HG02623 (cell line): ENCODE data around the gene RTN1.
A peak's percentile ranks its signal among the peaks of the same experiment; 100 is the strongest.
"Not testable (repeated sequence)": the region's sequence is repeated elsewhere in the genome, so short reads cannot be mapped to it uniquely, and the experiment has no call there.

Experiments used
- ATAC-seq: cut with Tn5 transposase; IDR thresholded peaks from one replicate; pipeline ENCODE4 v1.9.1; 2021; ENCODE audit warnings: moderate library complexity; ENCODE audit not compliant: unreplicated experiment

Gene RTN1

GRCh38 chr14:59707778-59708561 is 162.6 kb downstream of the RTN1 start:
- no peak for ATAC-seq

DNA sequence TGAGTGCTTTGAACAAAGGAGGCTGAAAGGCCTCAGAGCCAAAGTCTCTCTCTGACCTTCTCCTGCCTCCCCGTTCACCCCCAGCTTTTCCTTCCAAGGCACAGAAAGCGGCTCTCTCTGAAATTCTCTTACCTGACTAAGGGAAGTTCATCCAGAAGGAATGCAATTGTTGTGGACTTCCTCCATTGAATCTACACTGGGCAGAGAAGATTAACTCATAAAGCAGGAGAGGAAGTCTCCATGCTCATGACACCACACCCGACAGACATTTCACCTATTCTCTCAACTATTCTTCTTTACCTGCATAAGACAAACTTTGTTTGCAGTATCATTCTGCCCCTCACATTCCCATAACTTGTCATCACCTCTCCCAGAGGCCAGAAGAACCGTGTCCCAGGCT is 164.7 kb downstream of the RTN1 start:
- ATAC-seq, result no peak

DNA sequence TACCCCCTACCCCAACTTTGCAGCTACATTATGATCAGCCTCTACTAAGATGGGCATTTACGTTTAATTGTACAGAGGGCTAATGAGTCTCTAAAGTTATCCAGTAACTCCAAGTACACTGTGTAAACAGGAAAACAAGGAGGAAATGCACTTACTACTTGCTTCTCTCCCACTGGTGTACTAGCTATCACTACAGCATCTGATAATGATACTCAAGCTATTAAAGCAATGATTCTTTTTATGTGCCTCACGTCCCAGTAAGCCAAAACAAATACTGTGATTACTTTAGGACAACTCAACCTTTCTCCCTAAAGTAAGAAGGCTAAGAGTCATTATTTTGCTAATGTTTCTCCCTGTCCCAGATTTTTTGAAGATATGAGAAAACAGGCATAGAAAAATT is 165.3 kb downstream of the RTN1 start:
- no peak for ATAC-seq

DNA sequence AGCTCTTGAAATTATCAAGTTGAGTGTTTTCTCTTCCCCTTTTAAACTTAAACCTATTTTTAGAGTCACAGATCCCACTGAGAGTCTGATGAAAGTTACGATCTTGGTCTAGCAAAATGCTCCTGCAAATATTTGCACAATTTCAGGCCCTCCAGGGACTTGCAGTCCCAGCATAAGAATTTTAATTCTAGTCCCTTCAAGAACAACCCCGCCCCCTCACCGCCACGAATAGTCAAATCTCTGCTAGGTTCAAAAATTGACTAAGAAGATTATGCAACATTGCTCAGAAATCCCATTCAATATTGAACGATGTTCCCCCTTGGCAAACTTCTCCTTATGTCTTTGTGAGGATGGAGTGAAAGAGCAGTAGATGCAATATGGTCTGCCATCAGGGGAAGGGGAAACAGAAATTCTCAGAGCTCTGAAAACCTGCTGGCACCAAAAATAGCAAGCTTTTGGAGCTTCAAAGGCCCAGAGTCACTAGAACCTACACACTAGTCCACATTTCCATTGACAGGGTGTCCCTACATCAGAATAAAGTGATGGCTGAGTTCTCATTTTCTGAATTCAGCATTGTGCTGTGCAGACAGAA is 166.4 kb downstream of the RTN1 start:
- ATAC-seq, result no peak

DNA sequence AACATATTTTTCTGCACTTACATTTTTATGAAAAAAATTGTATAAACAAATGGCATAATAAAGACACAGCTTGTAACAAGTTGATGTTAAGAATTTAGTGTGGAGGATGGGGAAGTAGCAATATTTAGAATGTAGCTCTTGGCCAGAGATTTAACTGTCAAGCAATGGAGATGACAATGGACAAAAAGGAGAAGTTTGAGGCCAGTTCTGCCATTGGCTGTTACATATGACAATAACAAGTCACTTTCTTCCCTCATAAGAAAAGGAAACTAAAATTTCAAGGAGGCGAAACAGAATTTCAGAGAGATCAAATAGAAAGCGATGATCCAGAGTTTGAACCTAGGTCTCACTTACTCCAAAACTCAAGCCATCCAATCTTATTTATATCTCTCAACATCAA is 171.1 kb downstream of the RTN1 start:
- ATAC-seq, result no peak

- ATAC-seq, result no peak
Measured at GRCh38 chr14:59698793-59699192, 171.8 kb downstream of the RTN1 start.

- no peak for ATAC-seq
Measured at GRCh38 chr14:59695198-59695597, 175.4 kb downstream of the RTN1 start.

DNA sequence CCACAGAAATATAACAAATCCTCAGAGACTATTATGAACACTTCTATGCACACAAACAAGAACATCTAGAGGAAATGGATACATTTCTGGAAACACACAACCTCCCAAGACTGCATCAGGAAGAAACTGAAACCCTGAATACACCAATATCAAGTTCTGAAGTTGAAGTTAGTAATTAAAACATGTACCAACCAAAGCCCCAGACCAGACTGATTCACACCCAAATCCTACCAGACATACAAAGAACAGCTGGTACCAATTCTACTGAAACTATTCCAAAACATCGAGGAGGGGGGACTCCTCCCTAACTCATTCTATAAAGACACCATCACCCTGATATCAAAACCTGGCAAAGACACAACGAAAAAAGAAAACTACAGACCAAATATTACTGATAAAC is 179.3 kb downstream of the RTN1 start:
- ATAC-seq, result no peak

GRCh38 chr14:59690426-59690825 is 180.2 kb downstream of the RTN1 start:
- no peak for ATAC-seq

DNA sequence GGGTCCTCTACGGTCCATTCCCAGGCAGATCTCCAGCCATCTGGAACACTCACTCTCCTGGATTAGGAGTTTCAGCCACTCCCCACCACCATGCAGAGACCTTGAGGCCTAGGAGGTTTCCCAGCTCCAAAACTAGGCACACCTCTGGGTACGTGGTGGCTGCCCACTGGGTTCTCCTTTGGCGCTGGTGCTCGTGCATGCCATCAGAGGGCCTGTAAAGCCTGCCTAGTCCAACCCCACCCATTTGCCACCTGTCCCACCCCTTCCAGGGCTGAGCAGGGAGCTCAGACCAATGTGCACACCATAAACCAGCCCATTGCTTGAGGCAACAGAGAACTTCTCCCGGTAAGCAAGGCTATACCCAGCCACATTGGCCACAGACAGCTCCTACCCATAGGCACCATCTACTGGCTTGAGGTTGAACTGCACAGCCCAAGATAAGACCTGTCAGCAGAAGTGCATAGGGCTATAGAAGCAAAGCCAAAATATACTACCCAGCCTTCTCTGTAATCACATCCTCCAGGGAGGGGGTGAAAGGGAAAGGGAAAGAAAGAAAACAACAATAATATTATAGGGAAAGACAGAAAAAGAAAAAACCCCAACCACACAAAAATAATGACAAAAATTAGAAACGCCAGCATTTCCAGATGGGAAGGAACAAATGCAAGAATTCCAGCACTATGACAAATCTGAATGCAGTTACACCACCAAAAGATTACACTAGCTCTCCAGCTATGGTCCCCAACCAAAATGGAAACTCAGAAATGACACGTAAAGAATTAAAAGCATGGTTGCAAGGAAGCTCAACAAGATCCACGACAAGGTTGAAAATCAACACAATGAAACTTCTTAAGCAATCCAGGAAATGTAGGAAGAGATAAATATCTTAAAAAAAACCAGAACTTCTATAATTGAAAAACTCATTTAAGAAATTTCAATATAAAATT is 182.1 kb downstream of the RTN1 start:
- ATAC-seq, result peak; percentile 98

GRCh38 chr14:59687663-59688062 is 182.9 kb downstream of the RTN1 start:
- ATAC-seq, result no peak

DNA sequence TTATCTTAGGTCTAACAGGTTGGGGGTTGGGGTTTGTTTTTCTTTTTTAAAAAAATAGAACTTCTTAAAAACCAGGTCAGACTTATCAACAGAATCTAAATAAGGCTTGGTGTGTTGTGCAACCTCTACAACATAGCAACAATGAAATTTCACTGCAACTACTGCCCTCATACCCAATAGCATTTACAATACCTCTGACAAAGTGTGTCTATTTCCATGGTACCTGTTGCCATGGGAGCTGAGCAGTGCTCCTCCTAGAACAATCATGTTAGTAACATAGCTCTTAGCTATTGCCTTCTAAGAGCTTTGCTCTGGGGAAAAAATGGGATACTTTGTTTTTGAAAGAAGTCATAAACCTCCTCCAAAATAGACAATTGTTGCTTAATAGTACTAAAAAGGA is 190.7 kb downstream of the RTN1 start:
- no peak for ATAC-seq

DNA sequence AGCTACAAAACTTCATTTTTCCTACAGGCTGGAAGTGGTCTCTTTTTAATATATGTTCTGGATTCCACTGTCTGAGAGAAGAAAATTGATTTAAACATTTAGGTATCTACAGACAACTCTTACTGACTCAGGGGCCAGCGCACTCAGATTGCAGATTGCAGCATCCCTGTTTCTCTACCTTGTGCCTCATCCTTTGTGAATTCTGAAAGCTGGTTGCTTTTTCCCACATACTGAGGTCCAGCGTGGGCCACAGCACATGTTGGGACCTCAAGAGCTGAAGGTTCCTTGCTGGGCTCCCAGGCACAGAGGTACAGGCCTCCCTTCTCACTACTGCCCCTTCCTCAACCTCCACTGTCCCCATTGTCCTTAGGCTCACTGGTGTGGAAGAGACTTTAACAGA is 192.2 kb downstream of the RTN1 start:
- no peak for ATAC-seq

DNA sequence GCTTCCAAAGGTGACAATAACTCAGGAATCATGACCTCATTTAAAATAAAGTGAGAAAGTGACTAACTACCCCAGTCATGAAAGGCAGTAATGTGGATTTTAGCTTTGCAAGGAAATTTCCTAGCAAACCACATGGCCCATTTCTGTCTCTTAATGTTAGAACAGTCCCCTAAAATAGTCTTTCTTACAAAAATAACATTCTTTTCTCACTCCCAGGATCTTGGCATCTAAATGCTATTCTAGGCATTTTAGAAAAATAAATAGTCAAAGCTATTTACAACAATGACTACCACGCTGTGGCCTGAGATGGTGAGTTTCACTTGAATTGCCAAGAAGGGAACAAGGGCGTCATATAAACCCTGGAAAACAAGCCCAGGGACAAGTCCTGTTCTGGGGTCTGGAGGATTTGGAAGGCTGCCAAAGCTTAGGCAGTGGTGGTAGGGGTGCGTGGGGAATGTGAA is 192.8 kb downstream of the RTN1 start:
- no peak for ATAC-seq

- no peak for ATAC-seq
Measured at GRCh38 chr14:59675394-59675793, 195.2 kb downstream of the RTN1 start.

- ATAC-seq, result no peak
Measured at GRCh38 chr14:59664741-59665140, 205.8 kb downstream of the RTN1 start.

DNA sequence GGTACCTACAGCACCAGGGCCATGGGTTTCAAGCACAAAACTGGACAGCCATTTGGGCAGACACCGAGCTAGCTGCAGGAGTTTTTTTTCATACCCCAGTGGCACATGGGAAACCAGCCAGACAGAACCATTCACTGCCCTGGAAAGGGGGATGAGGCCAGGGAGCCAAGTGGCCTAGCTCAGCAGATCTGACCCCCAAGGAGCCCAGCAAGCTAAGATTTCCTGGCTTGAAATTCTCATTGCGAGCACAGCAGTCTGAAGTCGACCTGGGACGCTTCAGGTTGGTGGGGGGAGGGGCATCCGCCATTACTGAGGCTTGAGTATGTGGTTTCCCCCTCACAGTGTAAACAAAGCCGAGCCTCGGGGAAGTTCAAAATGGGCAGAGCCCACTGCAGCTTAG is 212.8 kb downstream of the RTN1 start:
- no peak for ATAC-seq

DNA sequence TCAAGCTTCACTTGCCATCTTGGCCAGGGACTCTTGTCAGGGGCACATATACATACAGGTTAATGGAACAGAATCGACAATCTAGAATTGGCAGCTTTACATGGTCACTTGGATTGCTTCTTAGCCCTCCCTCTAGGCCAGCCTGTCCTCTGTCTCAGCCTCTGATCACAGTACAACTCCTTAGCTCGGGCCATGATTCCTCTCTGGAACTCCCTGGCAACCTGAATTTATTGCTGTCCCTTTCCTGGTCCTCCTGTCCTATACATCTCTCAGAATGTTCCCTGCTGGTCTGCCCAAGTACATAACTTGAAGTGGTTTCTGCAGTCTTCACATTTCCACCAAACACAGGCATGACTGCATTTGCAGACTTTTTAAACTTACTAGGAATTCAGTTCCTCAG is 214.1 kb downstream of the RTN1 start:
- ATAC-seq, result no peak

DNA sequence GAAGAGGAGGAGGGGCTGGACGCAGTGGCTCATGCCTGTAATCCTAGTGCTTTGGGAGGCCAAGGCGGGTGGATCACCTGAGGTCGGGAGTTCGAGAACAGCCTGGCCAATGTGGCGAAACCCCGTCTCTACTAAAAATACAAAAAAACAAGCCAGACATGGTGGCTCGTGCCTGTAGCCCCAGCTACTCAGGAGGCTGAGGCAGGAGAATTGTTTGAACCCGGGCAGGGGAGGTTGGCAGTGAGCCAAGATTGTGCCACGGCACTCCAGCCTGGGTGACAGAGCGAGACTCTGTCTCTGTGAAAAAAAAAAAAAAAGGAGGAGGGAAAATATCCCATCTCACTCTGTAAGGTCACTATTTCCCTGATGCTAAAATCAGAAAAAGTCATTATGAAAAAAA is 216.4 kb downstream of the RTN1 start:
- ATAC-seq, result not testable (repeated sequence)

- ATAC-seq, result not testable (repeated sequence)
Measured at GRCh38 chr14:59646832-59647231, 223.7 kb downstream of the RTN1 start.

GRCh38 chr14:59638885-59639284 is 231.7 kb downstream of the RTN1 start:
- no peak for ATAC-seq

DNA sequence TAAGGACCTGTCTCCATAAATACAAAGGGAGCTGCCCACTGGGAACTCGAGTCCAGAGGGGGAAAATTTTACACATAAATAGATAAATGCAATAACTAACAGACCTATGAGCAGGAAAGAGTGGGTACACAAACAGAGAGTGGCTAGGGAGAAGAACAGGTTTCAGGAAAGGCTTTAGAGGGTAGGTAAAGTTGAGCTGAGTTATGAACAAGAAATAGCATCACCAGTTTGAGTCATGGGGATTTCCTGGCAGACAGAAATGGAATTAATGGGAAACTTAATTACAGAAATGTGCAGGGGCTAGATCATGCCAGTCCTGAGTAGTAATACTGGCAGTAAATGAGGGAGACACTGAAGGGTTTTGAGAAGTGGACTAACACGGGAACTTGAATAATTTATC is 236.0 kb downstream of the RTN1 start:
- no peak for ATAC-seq
